Measurements from ENCODE around the gene MBD3L2B. TPM values are rescaled to one million over a fixed set of nuclear protein-coding genes. Genes with fewer than 3 reads are reported as not detected.
"Not testable (repeated sequence)": the region's sequence is repeated elsewhere in the genome, so short reads cannot be mapped to it uniquely, and the experiment has no call there.

MBD3L2B gene
- not detected in 2 replicates for polyA plus RNA-seq (2012; rRNA removed)
- 0.04 TPM in 2 replicates for polyA plus RNA-seq (2012; cell fraction: cytosol; rRNA removed)
- not detected in 2 replicates for polyA plus RNA-seq (2012; cell fraction: nucleus; rRNA removed)

- H3K79me2 ChIP-seq (ENCODE audit: insufficient read depth); H3K4me1 ChIP-seq (ENCODE audit: control insufficient read depth in 1 of 2, insufficient read depth in 2 of 2, low read depth in 1 of 2, low read length in 1 of 2); H3K9me2 ChIP-seq; CTCF ChIA-PET; H3K27ac ChIP-seq (ENCODE audit: low read depth in 2 of 2, low read length in 1 of 2); H3K9ac ChIP-seq; H3K4me2 ChIP-seq; H3F3A ChIP-seq (replicated peaks; ENCODE audit: insufficient read depth); H3K4me3 ChIP-seq (ENCODE audit: low read depth in 2 of 2, low read length in 1 of 2); H4K20me1 ChIP-seq (ENCODE audit: insufficient read depth); POLR2A ChIA-PET; H2AFZ ChIP-seq (ENCODE audit: low read depth); H3K36me3 ChIP-seq (replicated peaks in 1 of 2; ENCODE audit: control insufficient read depth in 1 of 2, insufficient read depth in 2 of 2, low read length in 1 of 2); H3K9me3 ChIP-seq; DNase-seq: not testable (repeated sequence)
- WGBS (ENCODE audit: low lambda C conversion rate), result no CpG with 5 or more reads among the region's 6 CpGs
- H3K27me3 ChIP-seq (ENCODE audit: insufficient read depth), result peaks cover 12% of the 10 kb centered on the region; the same call in 1 of the 2 replicates
Observed at GRCh38 chr19:7021331-7021730, at the start of gene MBD3L2B. Gene MBD3L2B (minus strand): TSS chr19:7021431. CDS start chr19:7021397, 34 bp downstream.

- H2AFZ ChIP-seq (ENCODE audit: low read depth), result peak overlapping the region; percentile 90
- DNase-seq, result no peak
- POLR2A ChIA-PET, result interaction anchor here (0.6 to 1.9 kb wide), 5 partner anchors 8 to 289 kb away, joined by 3 to 15 read pairs (median 4); no protein-coding TSS in a partner anchor
- CTCF ChIA-PET, result interaction anchor here (1.6 to 2.5 kb wide), 2 partner anchors 32 to 271 kb away, joined by 4 to 8 read pairs; no protein-coding TSS in a partner anchor
- peaks cover 12% of the 10 kb centered on the region for H3F3A ChIP-seq (replicated peaks; ENCODE audit: insufficient read depth)
- H3K4me2 ChIP-seq, result peak overlapping the region; percentile 79
- TF ChIP-seq TEAD4 (IDR thresholded peaks at IDR 0.05; ENCODE audit: borderline replicate concordance, insufficient read depth) (no peak), CTCF (IDR thresholded peaks at IDR 0.05) (no peak), EZH2phosphoT487 (IDR thresholded peaks at IDR 0.05; ENCODE audit: borderline replicate concordance, low read depth) (no peak), NFIC (IDR thresholded peaks at IDR 0.05; ENCODE audit: borderline replicate concordance) (no peak), SMC3 (IDR thresholded peaks at IDR 0.05; ENCODE audit: low read depth, low read length) (no peak), IRF3 (IDR thresholded peaks at IDR 0.05; ENCODE audit: low read depth, low read length) (no peak), POLR2AphosphoS5 (IDR thresholded peaks at IDR 0.05; ENCODE audit: low read depth, low read length) (no peak), REST (IDR thresholded peaks at IDR 0.05; ENCODE audit: low read depth, low read length) (no peak), RXRA (IDR thresholded peaks at IDR 0.05; ENCODE audit: borderline replicate concordance, low read depth) (no peak)
- H3K9ac ChIP-seq, result peak overlapping the region; percentile 83
- H4K20me1 ChIP-seq (ENCODE audit: insufficient read depth), result no peaks in the 10 kb centered on the region
- peaks cover 4% of the 10 kb centered on the region; the same call in 1 of the 2 replicates for H3K27me3 ChIP-seq (ENCODE audit: insufficient read depth)
- H3K36me3 ChIP-seq (replicated peaks in 1 of 2; ENCODE audit: control insufficient read depth in 1 of 2, insufficient read depth in 2 of 2, low read length in 1 of 2), result peaks cover 21 to 41% of the 10 kb centered on the region in 2 experiments
- H3K4me1 ChIP-seq (ENCODE audit: control insufficient read depth in 1 of 2, insufficient read depth in 2 of 2, low read depth in 1 of 2, low read length in 1 of 2), result peaks cover 3 to 4% of the 10 kb centered on the region in 2 experiments; a peak in 2 of 4 replicates
- no peaks in the 10 kb centered on the region for H3K9me2 ChIP-seq
- H3K4me3 ChIP-seq (ENCODE audit: low read depth in 2 of 2, low read length in 1 of 2), result peak overlapping the region; percentile 84 to 86
- peak overlapping the region; percentile 82 to 85 for H3K27ac ChIP-seq (ENCODE audit: low read depth in 2 of 2, low read length in 1 of 2)
- no peaks in the 10 kb centered on the region for H3K9me3 ChIP-seq
- peaks cover 18% of the 10 kb centered on the region for H3K79me2 ChIP-seq (ENCODE audit: insufficient read depth)
- 0% methylated on average over 4 of the region's 12 CpGs for WGBS (ENCODE audit: low lambda C conversion rate)
Observed at GRCh38 chr19:7069904-7070226, 48.6 kb upstream of the MBD3L2B start.

All from SK-N-SH (cell line).